H9 (cell line): ENCODE results near the gene RXRB. TPM values are rescaled to one million over a fixed set of nuclear protein-coding genes. Genes with fewer than 3 reads are reported as not detected.

Experiments used
- DNase-seq: peaks from one replicate; pipeline ENCODE4 v3.0.0-alpha.2; 2017
- H2AFZ ChIP-seq: one replicate; pipeline ENCODE4 v1.6.1; 2013; ENCODE audit warnings: mild to moderate bottlenecking, low read length, control low read depth, moderate library complexity
- H2AK5ac ChIP-seq: 2 replicates; pipeline ENCODE4 v1.6.1; 2013; ENCODE audit warnings: low read length, control low read depth, mixed read lengths; ENCODE audit not compliant: insufficient read length
- H2BK120ac ChIP-seq: one replicate; pipeline ENCODE4 v1.6.1; 2013; ENCODE audit warnings: low read depth, mild to moderate bottlenecking, low read length, control low read depth, inconsistent platforms; ENCODE audit not compliant: poor library complexity, severe bottlenecking
- H2BK12ac ChIP-seq: 2 replicates; pipeline ENCODE4 v1.6.1; 2013; ENCODE audit warnings: low read length, control low read depth, mixed read lengths, low read depth; ENCODE audit not compliant: insufficient read length
- H2BK15ac ChIP-seq: 2 replicates; pipeline ENCODE4 v1.6.1; 2013; ENCODE audit warnings: low read depth, low read length, control low read depth
- H2BK20ac ChIP-seq: one replicate; pipeline ENCODE4 v1.6.1; 2013; ENCODE audit warnings: low read depth, mild to moderate bottlenecking, low read length, control low read depth, inconsistent platforms; ENCODE audit not compliant: poor library complexity, severe bottlenecking
- H2BK5ac ChIP-seq: 2 replicates; pipeline ENCODE4 v1.6.1; 2013; ENCODE audit warnings: low read length, control low read depth, mixed read lengths; ENCODE audit not compliant: insufficient read length
- H3K14ac ChIP-seq: 2 replicates; pipeline ENCODE4 v1.6.1; 2013; ENCODE audit warnings: low read length, control low read depth; ENCODE audit not compliant: insufficient read depth
- H3K18ac ChIP-seq: 2 replicates; pipeline ENCODE4 v1.6.1; 2013; ENCODE audit warnings: low read depth, mild to moderate bottlenecking, mixed read lengths, low read length, control low read depth; ENCODE audit not compliant: insufficient read length
- H3K23ac ChIP-seq: 2 replicates; pipeline ENCODE4 v1.6.1; 2013; ENCODE audit warnings: low read length, control low read depth, mixed read lengths, low read depth; ENCODE audit not compliant: insufficient read length
- H3K23me2 ChIP-seq: 2 replicates; pipeline ENCODE4 v1.6.1; 2013; ENCODE audit warnings: low read depth, mild to moderate bottlenecking, mixed read lengths, low read length, control low read depth; ENCODE audit not compliant: insufficient read length, poor library complexity, severe bottlenecking
- H3K27ac ChIP-seq: 2 replicates; pipeline ENCODE4 v1.5.1; 2013; ENCODE audit warnings: low read length, control low read depth, mixed read lengths, low read depth; ENCODE audit not compliant: insufficient read length
- H3K27me3 ChIP-seq: 2 replicates; pipeline ENCODE4 v1.6.1; 2013; ENCODE audit warnings: low read length, control low read depth, inconsistent platforms; ENCODE audit not compliant: insufficient read depth
- H3K4ac ChIP-seq: 2 replicates; pipeline ENCODE4 v1.6.1; 2013; ENCODE audit warnings: low read depth, mild to moderate bottlenecking, control low read depth, inconsistent platforms, low read length, moderate library complexity
- H3K4me1 ChIP-seq: 2 replicates; pipeline ENCODE4 v1.6.1; 2013; ENCODE audit warnings: low read length, control low read depth, inconsistent platforms; ENCODE audit not compliant: insufficient read depth
- H3K4me2 ChIP-seq: 2 replicates; pipeline ENCODE4 v1.6.1; 2013; ENCODE audit warnings: low read length, control low read depth, mixed read lengths; ENCODE audit not compliant: insufficient read length, insufficient read depth
- H3K56ac ChIP-seq: 2 replicates; pipeline ENCODE4 v1.6.1; 2013; ENCODE audit warnings: low read depth, mild to moderate bottlenecking, mixed read lengths, low read length, control low read depth; ENCODE audit not compliant: insufficient read length
- H3K79me1 ChIP-seq: 2 replicates; pipeline ENCODE4 v1.6.1; 2013; ENCODE audit warnings: low read depth, mild to moderate bottlenecking, moderate library complexity, low read length, control low read depth, inconsistent platforms; ENCODE audit not compliant: insufficient read depth, poor library complexity, severe bottlenecking
- H3K79me2 ChIP-seq: 2 replicates; pipeline ENCODE4 v1.6.1; 2013; ENCODE audit warnings: low read length, control low read depth, inconsistent platforms; ENCODE audit not compliant: insufficient read depth
- H3K9ac ChIP-seq: 2 replicates; pipeline ENCODE4 v1.6.1; 2013; ENCODE audit warnings: low read length, control low read depth, mixed read lengths; ENCODE audit not compliant: insufficient read length; ENCODE audit errors: extremely low read depth
- H3K9me3 ChIP-seq: one replicate; pipeline ENCODE4 v1.6.1; 2013; ENCODE audit warnings: low read depth, low read length, inconsistent platforms; ENCODE audit not compliant: control insufficient read depth
- H3T11ph ChIP-seq: one replicate; pipeline ENCODE4 v1.6.1; 2013; ENCODE audit warnings: mild to moderate bottlenecking, low read length, control low read depth, inconsistent platforms
- H4K20me1 ChIP-seq: one replicate; pipeline ENCODE4 v1.6.1; 2013; ENCODE audit not compliant: control insufficient read depth, insufficient read length, insufficient read depth
- H4K5ac ChIP-seq: 2 replicates; pipeline ENCODE4 v1.6.1; 2013; ENCODE audit warnings: low read depth, mild to moderate bottlenecking, mixed read lengths, low read length, control low read depth; ENCODE audit not compliant: insufficient read length
- H4K8ac ChIP-seq: replicated peaks from 2 replicates; pipeline ENCODE4 v1.6.1; 2013; ENCODE audit warnings: low read length, control low read depth, mixed read lengths, low read depth; ENCODE audit not compliant: insufficient read length
- H4K91ac ChIP-seq: 2 replicates; pipeline ENCODE4 v1.6.1; 2013; ENCODE audit warnings: low read depth, mild to moderate bottlenecking, moderate library complexity, mixed read lengths, low read length, control low read depth; ENCODE audit not compliant: insufficient read length
- H3K27ac Mint-ChIP-seq, 3 experiments: 2 replicates in 2 of 3; 3 replicates in 1 of 3; pipeline ENCODE4 v1.8.0; 2020 to 2021; ENCODE audit warnings: mixed read lengths in 3 of 3, mild to moderate bottlenecking in 1 of 3, moderate library complexity in 1 of 3
- H3K27me3 Mint-ChIP-seq: 2 replicates; pipeline ENCODE4 v1.8.0; 2021; ENCODE audit warnings: low read depth, mild to moderate bottlenecking, moderate library complexity, mixed read lengths
- H3K36me3 Mint-ChIP-seq, 3 experiments: 2 replicates in 2 of 3; 3 replicates in 1 of 3; pipeline ENCODE4 v1.8.0; 2020 to 2021; ENCODE audit warnings: low read depth in 3 of 3, mixed read lengths in 3 of 3; ENCODE audit not compliant: insufficient read depth in 1 of 3
- H3K4me1 Mint-ChIP-seq, 2 experiments: 2 replicates each; pipeline ENCODE4 v1.8.0; 2020; ENCODE audit warnings: mixed read lengths in 2 of 2
- H3K4me3 Mint-ChIP-seq, 2 experiments: 2 replicates in 1 of 2; 3 replicates in 1 of 2; pipeline ENCODE4 v1.8.0; 2020 to 2021; ENCODE audit warnings: mild to moderate bottlenecking in 2 of 2, mixed read lengths in 2 of 2, moderate library complexity in 1 of 2
- H3K9me3 Mint-ChIP-seq, 2 experiments: 2 replicates in 1 of 2; 3 replicates in 1 of 2; pipeline ENCODE4 v1.8.0; 2020; ENCODE audit warnings: mild to moderate bottlenecking in 2 of 2, mixed read lengths in 2 of 2, moderate library complexity in 1 of 2
- CTCF ChIP-seq: fragments of 200-600 bp; sonication (generic); conservative IDR thresholded peaks from 3 replicates; pipeline ENCODE4 v1.8.0; 2021; ENCODE audit warnings: antibody characterized with exemption, mild to moderate bottlenecking
- WGBS: extraction: QIAGEN DNeasy Blood & Tissue Kit; methylation state at CpG from one replicate; pipeline ENCODE4 v1.1.7; 2013; ENCODE audit warnings: missing lambda C conversion rate, low lambda C conversion rate, mixed read lengths; ENCODE audit not compliant: insufficient read length; ENCODE audit errors: extremely low coverage; 5-methylcytosine and 5-hydroxymethylcytosine counted together
- total RNA-seq: library from RNA; stranded (reverse); gene quantifications from 2 replicates; pipeline ENCODE4 v1.2.1, GENCODE V29; 2021

Gene RXRB
- total RNA-seq, 1 experiment from 2014 or later = 14.8 TPM

- Histone ChIP-seq H3K4ac (no peak overlapping the region), H2AK5ac (no peak overlapping the region), H2BK5ac (no peak overlapping the region), H4K8ac (no peak overlapping the region), H3K14ac (no peak overlapping the region), H3K9me3 (no peaks in the 10 kb centered on the region), H3K27me3 (peaks cover 3% of the 10 kb centered on the region; the same call in 1 of the 2 replicates), H4K5ac (no peak overlapping the region), H2BK120ac (no peak overlapping the region), H2BK12ac (no peak overlapping the region), H3K4me1 (no peaks in the 10 kb centered on the region; the same call in 1 of the 2 replicates), H3K23me2 (peaks cover 11% of the 10 kb centered on the region), H3K27ac (no peak overlapping the region), H3K18ac (no peak overlapping the region), H2AFZ (no peak overlapping the region), H2BK15ac (no peak overlapping the region), H3K56ac (no peak overlapping the region), H2BK20ac (no peak overlapping the region), H4K91ac (no peak overlapping the region), H3K4me2 (no peak overlapping the region), H3K9ac (no peak overlapping the region), H3K79me1 (no peaks in the 10 kb centered on the region), H3K79me2 (no peaks in the 10 kb centered on the region), H3K23ac (no peak overlapping the region), H4K20me1 (no peaks in the 10 kb centered on the region), H3T11ph (no peak overlapping the region)
- no peak for DNase-seq
- H3K27me3 Mint-ChIP-seq = peaks cover 77% of the 10 kb centered on the region
- 0 out of 5 replicates have a peak overlapping the region, but pooled peaks of 1 of the 2 experiments have one; percentile 19 for H3K4me3 Mint-ChIP-seq
- no peaks in the 10 kb centered on the region; a peak in 1 of 5 replicates for H3K9me3 Mint-ChIP-seq
- H3K4me1 Mint-ChIP-seq = peaks cover 20% of the 10 kb centered on the region in 2 experiments
- TF ChIP-seq CTCF = no peak
- H3K27ac Mint-ChIP-seq = peak overlapping the region in 1 of 3 experiments; percentile 21; a peak in 1 of 7 replicates
- 100% methylated on average over 1 of the region's 7 CpGs for WGBS
- peaks cover 4 to 10% (median 5%) of the 10 kb centered on the region in 3 experiments; a peak in 6 of 7 replicates for H3K36me3 Mint-ChIP-seq
Observed at GRCh38 chr6:33189625-33190448, 10.6 kb downstream of the RXRB start.
